K562 (cell line): ENCODE measurements around the gene DDR1. TPM values are rescaled to one million over a fixed set of nuclear protein-coding genes. Genes with fewer than 3 reads are reported as not detected.

Source experiments
- E4F1 ChIP-seq: fragments of 250-450 bp; sonication (Bioruptor Pico); IDR thresholded peaks from 2 replicates; pipeline ENCODE4 v1.5.0; 2021; ENCODE audit warnings: mild to moderate bottlenecking, borderline replicate concordance
- NFATC3 ChIP-seq: fragments of 450-650 bp; IDR thresholded peaks from 2 replicates; pipeline ENCODE4 v1.6.1; 2017; ENCODE audit warnings: mild to moderate bottlenecking
- NR2C1 ChIP-seq, 2 experiments: fragments of 450-650 bp; IDR thresholded peaks; 2 replicates each; pipeline ENCODE4 v1.6.1; 2017; ENCODE audit warnings: mild to moderate bottlenecking in 2 of 2, antibody characterized with exemption in 1 of 2, inconsistent platforms in 1 of 2, missing compliant biosample characterization in 1 of 2, missing genetic modification characterization in 1 of 2
- RERE ChIP-seq: sonication (generic); formaldehyde crosslinking; IDR thresholded peaks from 2 replicates; pipeline ENCODE4 v1.8.0; 2023; ENCODE audit warnings: missing genetic modification reagents, mild to moderate bottlenecking, borderline replicate concordance
- SAFB2 ChIP-seq: fragments of 200-400 bp; formaldehyde crosslinking; IDR thresholded peaks from 2 replicates; pipeline ENCODE4 v1.6.1; 2018; ENCODE audit warnings: borderline replicate concordance, low read length, low read depth, moderate library complexity; ENCODE audit not compliant: severe bottlenecking
- ZBTB12 ChIP-seq: fragments of 250-450 bp; sonication (Bioruptor Pico); IDR thresholded peaks from 2 replicates; pipeline ENCODE4 v1.4.0; 2020
- ZFPM2 ChIP-seq: fragments of 250-450 bp; sonication (Bioruptor Pico); IDR thresholded peaks from 2 replicates; pipeline ENCODE4 v1.5.1; 2022; ENCODE audit warnings: mild to moderate bottlenecking
- ZNF668 ChIP-seq: fragments of 250-450 bp; sonication (Bioruptor Pico); IDR thresholded peaks from 2 replicates; pipeline ENCODE4 v1.8.0; 2022; ENCODE audit warnings: mild to moderate bottlenecking, inconsistent platforms
- ZNF696 ChIP-seq: fragments of 250-450 bp; sonication (Bioruptor Pico); conservative IDR thresholded peaks from 2 replicates; pipeline ENCODE4 v1.4.0; 2020; ENCODE audit warnings: mild to moderate bottlenecking, moderate library complexity
- polyA plus RNA-seq, 8 experiments: library from polyadenylated mRNA; depleted of rRNA in 4 of 8; stranded (reverse) in 5 of 8; unstranded in 3 of 8; fragments of >200 nt; fragmentation: Nextera tagmentation in 2 of 8; fragmentation: Illumina TruSeq in 1 of 8; extraction: Ambion mirVana in 2 of 8; extraction: Trizol in 1 of 8; gene quantifications; 2 replicates each; pipeline versions ENCODE4 v1.2.1 to v1.2.3, GENCODE V29; 2011 to 2014; ENCODE audit warnings: inconsistent platforms in 1 of 8, missing spikeins in 1 of 8
- total RNA-seq, 7 experiments: library from RNA; depleted of rRNA in 6 of 7; stranded (reverse); fragments of >200 nt in 6 of 7; fragmentation: Illumina TruSeq in 2 of 7; extraction: Trizol in 2 of 7; gene quantifications; 2 replicates each; pipeline versions ENCODE4 v1.2.1 to v1.2.3, GENCODE V29; 2011 to 2021; ENCODE audit warnings: low replicate concordance in 1 of 7

The DDR1 gene
- total and polyA plus RNA-seq, 9 of the 15 experiments (the other 6 are each of a cell fraction or from before 2014, with no cell fraction given), result 1.4 to 44.6 (median 12.2) TPM

DNA sequence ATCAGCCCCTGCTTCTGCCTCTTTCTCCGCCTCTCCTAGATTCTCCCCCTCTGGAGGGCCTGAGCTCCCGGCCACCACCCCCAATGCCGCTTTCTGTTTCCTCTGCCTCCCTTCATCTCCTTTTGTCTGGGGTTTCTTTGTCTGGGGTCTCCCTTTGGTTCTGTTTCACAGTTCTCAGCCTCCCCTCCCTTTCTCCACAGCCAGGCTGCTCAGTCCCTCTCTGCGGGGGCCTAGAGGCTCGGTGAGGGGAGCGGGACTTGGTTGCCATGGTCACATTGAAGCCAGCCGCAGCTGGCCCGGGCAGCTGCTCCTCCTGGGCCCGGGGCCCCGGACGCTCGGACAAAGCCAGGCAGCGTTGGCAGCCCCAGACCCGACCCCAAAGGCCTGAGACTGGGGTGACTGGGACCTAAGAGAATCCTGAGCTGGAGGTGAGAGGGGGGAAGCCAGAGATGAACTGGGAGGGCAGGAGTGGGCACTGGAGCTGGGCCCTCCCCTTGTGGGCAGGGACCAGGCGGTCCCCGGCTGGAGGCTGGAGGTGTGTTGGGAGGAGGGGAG is 3.5 kb upstream of the DDR1 start (continued):
- TF ChIP-seq RERE (CRISPR knock-in tag), result no peak
- no peak for TF ChIP-seq ZFPM2 (CRISPR knock-in tag)
- no peak for TF ChIP-seq SAFB2
- TF ChIP-seq NFATC3, result no peak
- no peak for TF ChIP-seq NR2C1 (IDR thresholded peaks at IDR 0.05)
- TF ChIP-seq NR2C1 (tag; IDR thresholded peaks at IDR 0.05), result no peak
- no peak for TF ChIP-seq ZNF668 (CRISPR knock-in tag)
- no peak for TF ChIP-seq E4F1 (CRISPR knock-in tag)
- no peak for TF ChIP-seq ZBTB12 (CRISPR knock-in tag)
- TF ChIP-seq ZNF696, result no peak
